Activated gamma-delta T cell treated with anti-CD3 and anti-CD28 coated beads, Interleukin-2, amount 50 U/mL, for 16 hours (primary cell): ENCODE data around the gene LRRC71.

ENCODE experiments used
- DNase-seq: peaks from one replicate; pipeline ENCODE4 v3.0.0-alpha.2; 2020; ENCODE audit warnings: low read depth

The LRRC71 gene

GRCh38 chr1:156920233-156921052 lies at the start of gene LRRC71:
Gene LRRC71, plus strand, starts transcription at chr1:156920632. Its CDS starts 172 bp downstream, at chr1:156920804.
- peak; percentile 30 for DNase-seq

DNA sequence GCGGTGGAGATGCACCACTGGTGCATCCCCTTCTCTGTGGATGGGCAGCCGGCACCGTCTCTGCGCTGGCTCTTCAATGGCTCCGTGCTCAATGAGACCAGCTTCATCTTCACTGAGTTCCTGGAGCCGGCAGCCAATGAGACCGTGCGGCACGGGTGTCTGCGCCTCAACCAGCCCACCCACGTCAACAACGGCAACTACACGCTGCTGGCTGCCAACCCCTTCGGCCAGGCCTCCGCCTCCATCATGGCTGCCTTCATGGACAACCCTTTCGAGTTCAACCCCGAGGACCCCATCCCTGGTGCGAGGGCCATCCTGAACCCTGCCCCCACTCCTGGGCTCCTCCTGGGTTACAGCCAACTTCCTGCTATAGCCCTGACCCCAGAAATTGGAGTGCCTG lies 46.8 kb upstream of the LRRC71 start:
- no peak for DNase-seq

DNA sequence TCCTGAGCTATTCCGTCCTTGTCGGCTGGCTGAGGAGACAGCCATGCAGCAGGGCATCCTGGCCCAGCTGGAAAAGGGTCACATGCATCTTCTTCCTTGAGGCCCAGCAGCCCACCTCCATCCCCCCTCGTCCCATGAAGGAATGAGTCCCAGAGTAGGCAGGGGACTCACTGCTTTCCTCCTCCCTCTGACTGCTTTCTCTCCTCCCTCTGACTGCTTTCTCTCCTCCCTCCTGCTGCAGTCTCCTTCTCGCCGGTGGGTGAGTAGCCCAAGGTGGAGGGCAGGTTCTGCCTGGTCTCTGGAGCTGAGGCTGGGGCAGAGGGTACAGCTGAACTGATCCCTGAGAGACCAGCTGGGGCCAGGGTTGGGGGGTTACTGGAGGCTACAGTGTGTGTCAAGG lies 46.3 kb upstream of the LRRC71 start:
- no peak for DNase-seq

DNA sequence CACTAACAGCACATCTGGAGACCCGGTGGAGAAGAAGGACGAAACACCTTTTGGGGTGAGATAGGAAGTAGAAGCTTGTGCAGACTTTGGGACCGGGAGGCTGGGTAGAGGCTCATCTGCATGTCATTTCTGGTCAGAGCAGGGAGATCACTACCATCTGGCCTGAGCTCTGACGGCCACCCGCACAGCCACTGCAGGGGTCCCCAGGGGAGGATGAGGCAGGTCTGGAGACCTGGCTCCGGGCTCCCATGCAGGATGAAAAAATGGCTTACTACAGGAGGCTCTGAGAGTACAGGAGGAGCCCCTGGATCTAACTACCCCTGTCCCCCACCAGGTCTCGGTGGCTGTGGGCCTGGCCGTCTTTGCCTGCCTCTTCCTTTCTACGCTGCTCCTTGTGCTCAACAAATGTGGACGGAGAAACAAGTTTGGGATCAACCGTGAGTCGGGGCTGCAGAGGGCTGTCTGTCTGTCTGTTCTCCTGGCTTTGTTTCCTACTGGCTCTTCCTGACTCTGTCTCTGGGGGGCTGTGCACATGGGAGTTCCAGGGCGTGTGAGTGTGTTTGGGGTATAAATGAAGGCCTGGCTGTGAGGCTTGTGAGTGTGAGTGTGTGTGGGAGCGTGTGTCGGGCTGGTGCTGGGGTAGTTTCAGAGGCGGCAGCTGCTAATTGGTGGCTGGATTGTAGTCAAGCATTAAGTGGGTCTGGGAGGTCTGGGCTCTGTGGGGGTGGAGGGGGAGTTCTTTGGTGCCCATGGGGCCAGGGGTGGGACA lies 45.7 kb upstream of the LRRC71 start:
- DNase-seq: no peak

DNA sequence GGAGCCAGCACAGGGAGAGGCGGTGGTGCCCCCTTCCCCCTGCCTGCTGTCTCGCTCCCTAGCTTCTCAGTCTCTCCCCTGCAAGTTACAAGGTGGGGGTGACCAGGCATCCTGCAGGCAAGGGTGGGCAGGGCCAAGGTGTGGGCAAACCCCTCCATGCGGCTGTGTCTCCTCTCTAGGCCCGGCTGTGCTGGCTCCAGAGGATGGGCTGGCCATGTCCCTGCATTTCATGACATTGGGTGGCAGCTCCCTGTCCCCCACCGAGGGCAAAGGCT lies 45.2 kb upstream of the LRRC71 start:
- no peak for DNase-seq

- DNase-seq: no peak
These were observed 44.2 kb upstream of the LRRC71 start for GRCh38 chr1:156876281-156876680.

GRCh38 chr1:156877433-156878170 lies 42.8 kb upstream of the LRRC71 start:
- DNase-seq: no peak

GRCh38 chr1:156879876-156880275 lies 40.6 kb upstream of the LRRC71 start:
- DNase-seq: no peak

DNA sequence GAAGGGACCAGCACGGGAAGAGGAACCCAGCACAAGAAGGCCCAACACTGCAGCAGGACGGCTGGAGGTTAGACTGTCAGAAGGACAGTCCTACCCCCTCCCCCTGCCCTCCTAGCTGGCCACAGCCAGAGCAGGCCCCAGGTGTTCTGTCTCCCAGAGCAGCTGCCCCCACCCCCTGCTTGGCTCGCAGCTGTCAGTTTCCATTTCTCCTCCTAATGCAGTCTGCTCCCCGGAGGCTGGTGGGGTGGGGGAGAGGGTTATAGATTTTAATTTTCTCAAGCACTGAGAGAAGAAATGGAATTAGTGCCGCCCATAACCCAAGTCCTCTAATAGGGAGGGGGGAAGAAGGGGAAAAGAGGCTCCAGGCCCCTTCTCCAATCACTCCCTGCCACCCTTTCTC lies 40.0 kb upstream of the LRRC71 start:
- no peak for DNase-seq

DNA sequence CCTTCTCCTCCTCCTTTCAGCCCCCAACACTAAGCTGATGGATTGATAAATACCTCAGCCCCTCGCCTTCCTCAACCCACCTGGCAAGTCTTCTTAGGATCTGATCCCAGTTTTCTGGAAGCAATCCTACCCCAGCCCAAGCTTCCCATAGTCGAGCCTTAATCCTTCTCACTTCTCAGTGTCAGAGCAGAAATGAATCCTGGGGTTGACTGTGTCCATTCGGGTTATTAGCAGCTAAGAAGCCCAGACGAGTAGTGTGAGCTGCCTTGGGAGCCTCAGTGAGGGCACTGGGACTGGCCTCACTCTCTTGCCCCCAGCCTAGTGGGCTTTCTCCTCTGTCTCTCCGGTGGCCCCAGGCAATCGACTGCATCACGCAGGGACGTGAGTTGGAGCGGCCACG lies 39.3 kb upstream of the LRRC71 start:
- no peak for DNase-seq

- no peak for DNase-seq
These were observed 38.8 kb upstream of the LRRC71 start for GRCh38 chr1:156881663-156882062.

GRCh38 chr1:156882543-156882942 lies 37.9 kb upstream of the LRRC71 start:
- no peak for DNase-seq

- no peak for DNase-seq
These were observed 36.5 kb upstream of the LRRC71 start for GRCh38 chr1:156883919-156884318.

- DNase-seq: no peak
These were observed 35.8 kb upstream of the LRRC71 start for GRCh38 chr1:156884560-156885184.

DNA sequence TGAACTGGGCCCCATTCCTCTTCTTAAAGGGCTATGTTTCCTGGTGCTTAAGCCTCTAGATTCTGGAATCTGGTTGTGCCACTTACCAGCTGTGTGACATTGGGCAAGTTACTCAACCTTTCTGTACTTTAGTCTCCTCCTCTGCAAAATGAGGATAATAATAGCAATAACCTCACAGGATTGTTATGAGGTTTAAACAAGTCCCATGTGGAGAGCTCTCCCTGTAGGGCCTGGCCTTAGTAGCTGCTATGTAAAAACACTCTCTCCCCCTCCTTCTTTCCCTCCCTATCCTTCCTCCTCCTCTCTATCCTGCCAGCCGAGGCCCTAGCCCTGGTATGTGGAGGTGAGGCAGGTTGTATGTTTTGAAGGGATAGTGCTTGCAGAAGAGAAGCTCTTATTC lies 35.1 kb upstream of the LRRC71 start:
- no peak for DNase-seq

DNA sequence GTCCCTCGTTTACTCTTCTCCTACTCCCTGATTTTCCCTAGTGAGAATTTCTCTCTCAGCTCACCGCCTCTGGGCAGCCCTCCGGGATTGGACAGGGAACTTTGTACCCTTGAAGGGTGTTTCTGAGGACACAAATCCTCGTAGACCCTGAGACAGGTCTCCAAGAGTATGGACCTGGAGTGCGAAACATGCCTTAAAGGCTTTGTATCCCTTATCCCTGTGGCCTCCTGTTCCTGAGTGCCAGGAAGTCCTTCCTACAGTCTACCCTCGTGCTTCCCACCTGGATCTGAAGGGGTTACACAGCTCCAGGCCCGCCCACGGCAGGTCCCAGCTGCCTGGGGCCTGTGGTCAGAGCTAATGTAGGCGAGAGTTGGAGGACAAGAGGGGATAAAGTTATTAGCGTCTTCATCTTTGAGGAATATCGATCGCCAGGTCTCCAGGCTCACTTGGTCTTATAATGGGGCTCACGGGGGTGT lies 34.5 kb upstream of the LRRC71 start:
- DNase-seq: no peak

DNA sequence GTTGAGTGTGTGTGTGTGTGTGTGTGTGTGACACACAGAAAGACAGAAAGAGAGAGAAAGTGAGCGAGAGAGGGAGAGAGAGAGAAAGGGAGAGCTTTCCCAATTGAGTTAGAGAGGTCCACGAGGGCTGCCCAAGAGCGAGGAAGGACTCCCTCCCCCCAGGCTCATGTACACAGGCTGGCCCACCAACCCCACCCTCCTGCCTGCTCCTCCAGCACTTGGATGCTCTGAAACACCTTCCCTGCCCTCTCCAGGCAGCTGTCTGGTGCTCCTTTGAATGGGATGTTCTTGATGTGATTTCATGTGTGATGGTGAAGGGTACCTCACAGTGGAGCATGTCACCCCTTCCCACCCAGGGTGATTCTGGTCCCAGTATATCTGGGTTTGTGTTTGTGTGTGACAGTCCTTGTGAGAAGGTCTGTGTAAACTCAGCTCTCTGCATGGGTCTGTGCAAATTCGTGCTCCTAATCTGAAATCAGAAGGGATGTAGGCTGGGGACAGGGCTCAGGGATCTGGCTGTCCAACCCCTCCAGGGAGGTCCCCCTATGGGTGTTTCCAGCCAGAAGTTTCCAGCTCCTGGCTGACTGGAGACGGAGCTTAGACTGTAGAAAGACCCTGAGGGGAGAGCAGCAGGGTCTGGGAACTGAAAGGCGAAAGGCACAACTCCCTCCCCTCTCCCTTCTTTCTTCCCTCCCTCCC lies 33.7 kb upstream of the LRRC71 start:
- no peak for DNase-seq

DNA sequence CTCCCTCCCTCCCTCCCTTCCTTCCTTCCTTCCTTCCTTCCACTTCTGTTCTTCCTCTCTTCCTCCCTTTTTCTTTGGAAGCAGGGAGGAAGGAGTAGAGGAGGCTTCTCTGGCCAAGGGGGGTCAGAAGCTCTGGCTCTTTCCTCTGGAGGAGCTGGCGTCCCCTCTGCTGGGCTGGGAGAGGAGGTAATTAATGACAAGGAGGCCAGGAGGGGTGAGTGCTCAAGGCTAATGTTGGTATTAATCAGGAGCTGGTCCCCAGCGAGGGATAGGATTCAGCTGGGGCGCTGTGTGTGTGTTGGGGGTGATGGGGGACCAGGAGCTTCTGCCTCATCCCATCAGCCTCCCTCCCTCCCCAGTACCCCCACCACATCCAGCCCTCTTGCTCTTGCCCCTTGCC lies 33.1 kb upstream of the LRRC71 start:
- DNase-seq: no peak

DNA sequence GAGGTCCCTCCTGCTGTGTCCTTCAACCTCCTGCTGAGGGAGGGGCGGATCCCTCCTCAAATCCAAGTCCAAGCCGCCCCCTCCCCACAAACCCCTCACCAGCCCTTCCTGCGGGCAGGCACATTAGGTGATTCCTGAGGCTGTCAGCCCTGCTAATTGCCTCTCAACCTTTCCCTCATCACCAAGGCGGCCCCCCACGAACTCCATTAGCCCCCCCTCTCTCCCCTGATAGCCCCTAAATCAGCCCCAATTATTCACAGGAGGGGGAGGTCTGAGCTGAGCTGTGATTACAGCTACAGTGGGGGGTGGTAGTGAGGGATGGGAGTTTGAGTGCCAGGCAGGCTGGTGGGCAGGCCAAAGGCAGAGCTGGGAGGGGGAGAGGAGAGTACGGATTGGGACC lies 32.7 kb upstream of the LRRC71 start:
- no peak for DNase-seq

- DNase-seq: peak; percentile 28
These were observed 30.4 kb upstream of the LRRC71 start for GRCh38 chr1:156889802-156890580.
